ENCODE data around the gene KAT8. TPM values are rescaled to one million over a fixed set of nuclear protein-coding genes. Genes with fewer than 3 reads are reported as not detected.

KAT8 gene
- total RNA-seq, 1 donor from 2014 or later = 113 TPM

DNA sequence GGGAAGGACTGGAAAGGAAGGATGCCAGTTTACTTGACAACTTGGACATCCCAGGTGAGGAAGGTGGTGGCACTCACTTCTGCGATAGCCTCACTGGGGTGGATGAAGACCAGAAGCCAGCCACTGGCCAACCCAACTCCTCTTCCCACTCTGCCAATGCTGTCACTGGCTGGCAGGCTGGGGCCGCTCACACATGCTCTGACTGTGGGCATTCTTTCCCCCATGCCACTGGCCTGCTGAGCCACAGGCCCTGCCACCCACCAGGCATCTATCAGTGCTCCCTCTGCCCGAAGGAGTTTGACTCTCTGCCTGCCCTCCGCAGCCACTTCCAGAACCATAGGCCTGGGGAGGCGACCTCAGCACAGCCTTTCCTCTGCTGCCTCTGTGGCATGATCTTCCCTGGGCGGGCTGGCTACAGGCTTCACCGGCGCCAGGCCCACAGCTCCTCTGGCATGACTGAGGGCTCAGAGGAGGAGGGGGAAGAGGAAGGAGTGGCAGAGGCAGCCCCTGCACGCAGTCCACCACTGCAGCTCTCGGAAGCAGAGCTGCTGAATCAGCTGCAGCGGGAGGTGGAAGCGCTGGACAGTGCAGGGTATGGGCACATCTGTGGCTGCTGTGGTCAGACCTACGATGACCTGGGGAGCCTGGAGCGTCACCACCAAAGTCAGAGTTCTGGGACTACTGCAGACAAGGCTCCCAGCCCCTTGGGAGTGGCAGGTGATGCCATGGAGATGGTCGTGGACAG lies 38.7 kb upstream of the KAT8 start:
- H3K27ac ChIP-seq = no peak overlapping the region
- no peaks in the 10 kb centered on the region for H3K27me3 ChIP-seq
- no peak overlapping the region for H3K4me3 ChIP-seq
- DNase-seq (ENCODE audit: low spot score in 2 of 2) = no peak
- H3K4me1 ChIP-seq = peaks cover 0 to 9% of the 10 kb centered on the region in 2 donors
- H3K9me3 ChIP-seq = no peaks in the 10 kb centered on the region
- H3K36me3 ChIP-seq = peaks cover 62 to 70% of the 10 kb centered on the region in 2 donors
- intact Hi-C loops (cut with DNase I) = loop anchor here (10.0 kb wide), 1 partner anchor 424 kb away; the partner anchor contains the start of genes FBRS and PRR14
- TF ChIP-seq CTCF (IDR thresholded peaks at IDR 0.05) = no peak

DNA sequence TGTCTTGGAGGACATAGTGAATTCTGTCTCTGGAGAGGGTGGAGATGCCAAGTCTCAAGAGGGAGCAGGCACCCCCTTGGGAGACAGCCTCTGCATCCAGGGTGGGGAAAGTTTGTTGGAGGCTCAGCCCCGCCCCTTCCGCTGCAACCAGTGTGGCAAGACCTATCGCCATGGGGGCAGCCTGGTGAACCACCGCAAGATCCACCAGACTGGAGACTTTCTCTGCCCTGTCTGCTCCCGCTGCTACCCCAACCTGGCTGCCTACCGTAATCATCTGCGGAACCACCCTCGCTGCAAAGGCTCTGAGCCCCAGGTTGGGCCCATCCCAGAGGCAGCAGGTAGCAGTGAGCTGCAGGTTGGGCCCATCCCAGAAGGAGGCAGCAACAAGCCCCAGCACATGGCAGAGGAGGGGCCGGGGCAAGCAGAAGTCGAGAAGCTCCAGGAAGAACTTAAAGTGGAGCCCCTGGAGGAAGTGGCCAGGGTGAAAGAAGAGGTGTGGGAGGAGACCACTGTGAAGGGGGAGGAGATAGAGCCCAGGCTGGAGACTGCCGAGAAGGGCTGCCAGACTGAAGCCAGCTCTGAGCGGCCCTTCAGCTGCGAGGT lies 38.0 kb upstream of the KAT8 start:
- no peak overlapping the region for H3K4me3 ChIP-seq
- H3K9me3 ChIP-seq = no peaks in the 10 kb centered on the region
- DNase-seq (ENCODE audit: low spot score in 2 of 2) = no peak
- H3K27me3 ChIP-seq = no peaks in the 10 kb centered on the region
- intact Hi-C loops (cut with DNase I) = loop anchor here (10.0 kb wide), 1 partner anchor 425 kb away; the partner anchor contains the start of genes FBRS and PRR14
- no peak for TF ChIP-seq CTCF (IDR thresholded peaks at IDR 0.05)
- H3K27ac ChIP-seq = no peak overlapping the region
- H3K36me3 ChIP-seq = peaks cover 69 to 77% of the 10 kb centered on the region in 2 donors
- H3K4me1 ChIP-seq = peaks cover 0 to 9% of the 10 kb centered on the region in 2 donors

DNA sequence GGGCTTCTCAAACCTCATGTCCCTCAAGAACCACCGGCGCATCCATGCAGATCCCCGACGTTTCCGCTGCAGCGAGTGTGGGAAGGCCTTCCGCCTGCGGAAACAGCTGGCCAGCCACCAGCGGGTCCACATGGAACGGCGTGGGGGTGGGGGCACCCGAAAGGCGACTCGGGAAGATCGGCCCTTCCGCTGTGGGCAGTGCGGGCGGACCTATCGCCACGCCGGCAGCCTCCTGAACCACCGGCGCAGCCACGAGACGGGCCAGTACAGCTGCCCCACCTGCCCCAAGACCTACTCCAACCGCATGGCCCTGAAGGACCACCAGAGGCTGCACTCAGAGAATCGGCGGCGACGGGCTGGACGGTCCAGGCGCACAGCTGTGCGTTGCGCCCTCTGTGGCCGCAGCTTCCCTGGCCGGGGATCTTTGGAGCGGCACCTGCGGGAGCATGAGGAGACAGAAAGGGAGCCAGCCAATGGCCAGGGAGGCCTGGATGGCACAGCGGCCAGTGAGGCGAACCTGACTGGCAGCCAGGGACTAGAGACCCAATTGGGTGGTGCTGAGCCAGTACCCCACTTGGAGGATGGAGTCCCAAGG lies 37.3 kb upstream of the KAT8 start:
- Histone ChIP-seq H3K27me3 (no peaks in the 10 kb centered on the region), H3K27ac (no peak overlapping the region), H3K9me3 (no peaks in the 10 kb centered on the region), H3K36me3 (peaks cover 71 to 83% of the 10 kb centered on the region in 2 donors), H3K4me1 (peaks cover 0 to 4% of the 10 kb centered on the region in 2 donors), H3K4me3 (no peak overlapping the region)
- no peak for TF ChIP-seq CTCF (IDR thresholded peaks at IDR 0.05)
- no peak for DNase-seq (ENCODE audit: low spot score in 2 of 2)
- intact Hi-C loops (cut with DNase I) = no loop called here

- intact Hi-C loops (cut with DNase I) = no loop called here
- no peak for TF ChIP-seq CTCF (IDR thresholded peaks at IDR 0.05)
- Histone ChIP-seq H3K27me3 (no peaks in the 10 kb centered on the region), H3K36me3 (peaks cover 77 to 89% of the 10 kb centered on the region in 2 donors), H3K4me3 (no peak overlapping the region), H3K27ac (no peak overlapping the region), H3K9me3 (no peaks in the 10 kb centered on the region), H3K4me1 (no peaks in the 10 kb centered on the region)
- no peak for DNase-seq (ENCODE audit: low spot score in 2 of 2)
These were observed 36.6 kb upstream of the KAT8 start for GRCh38 chr16:31080756-31081419.

GRCh38 chr16:31081428-31082351 lies 35.8 kb upstream of the KAT8 start:
- Histone ChIP-seq H3K4me1 (no peaks in the 10 kb centered on the region), H3K27me3 (no peaks in the 10 kb centered on the region), H3K27ac (no peak overlapping the region), H3K9me3 (no peaks in the 10 kb centered on the region), H3K4me3 (no peak overlapping the region), H3K36me3 (peaks cover 81 to 92% of the 10 kb centered on the region in 2 donors)
- intact Hi-C loops (cut with DNase I) = no loop called here
- no peak for DNase-seq (ENCODE audit: low spot score in 2 of 2)
- no peak for TF ChIP-seq CTCF (IDR thresholded peaks at IDR 0.05)
